Measurements from ENCODE around the gene DESI1. TPM values are rescaled to one million over a fixed set of nuclear protein-coding genes. Genes with fewer than 3 reads are reported as not detected.

Gene DESI1
- total RNA-seq, 1 experiment from 2014 or later: 38.2 TPM

DNA sequence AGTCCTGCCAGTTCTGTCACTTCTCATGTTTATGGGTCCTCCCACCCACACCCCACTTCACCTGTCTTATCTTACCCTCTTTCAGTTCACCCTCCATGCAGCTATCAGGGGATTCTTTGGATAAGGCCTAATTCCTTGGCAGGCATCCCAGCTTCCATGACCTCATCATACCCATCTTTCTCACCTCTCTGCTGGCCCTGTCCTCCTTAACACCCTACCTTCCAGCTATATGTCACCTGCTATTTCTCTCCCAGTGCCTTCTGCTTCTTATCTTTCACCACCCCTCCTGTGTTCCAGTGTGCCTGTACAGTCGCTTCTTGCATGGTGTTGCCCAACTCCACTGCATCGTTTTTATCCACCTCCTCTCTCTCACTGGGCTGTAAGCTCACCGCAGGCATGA, 39.6 kb upstream of the DESI1 start:
- no TSS peak for BruUV-seq (replicated peaks)
- TF ChIP-seq, protein P1, sequence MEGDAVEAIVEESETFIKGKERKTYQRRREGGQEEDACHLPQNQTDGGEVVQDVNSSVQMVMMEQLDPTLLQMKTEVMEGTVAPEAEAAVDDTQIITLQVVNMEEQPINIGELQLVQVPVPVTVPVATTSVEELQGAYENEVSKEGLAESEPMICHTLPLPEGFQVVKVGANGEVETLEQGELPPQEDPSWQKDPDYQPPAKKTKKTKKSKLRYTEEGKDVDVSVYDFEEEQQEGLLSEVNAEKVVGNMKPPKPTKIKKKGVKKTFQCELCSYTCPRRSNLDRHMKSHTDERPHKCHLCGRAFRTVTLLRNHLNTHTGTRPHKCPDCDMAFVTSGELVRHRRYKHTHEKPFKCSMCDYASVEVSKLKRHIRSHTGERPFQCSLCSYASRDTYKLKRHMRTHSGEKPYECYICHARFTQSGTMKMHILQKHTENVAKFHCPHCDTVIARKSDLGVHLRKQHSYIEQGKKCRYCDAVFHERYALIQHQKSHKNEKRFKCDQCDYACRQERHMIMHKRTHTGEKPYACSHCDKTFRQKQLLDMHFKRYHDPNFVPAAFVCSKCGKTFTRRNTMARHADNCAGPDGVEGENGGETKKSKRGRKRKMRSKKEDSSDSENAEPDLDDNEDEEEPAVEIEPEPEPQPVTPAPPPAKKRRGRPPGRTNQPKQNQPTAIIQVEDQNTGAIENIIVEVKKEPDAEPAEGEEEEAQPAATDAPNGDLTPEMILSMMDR (IDR thresholded peaks at IDR 0.05; ENCODE audit: insufficient read depth in 1 of 2, low read depth in 1 of 2, low read length in 1 of 2, severe bottlenecking in 1 of 2, unreplicated experiment in 1 of 2): no peak
- CTCF ChIA-PET: no interaction called here
- Histone ChIP-seq H3K9me3 (no peaks in the 10 kb centered on the region), H3K4me3 (ENCODE audit: low read depth, low read length) (no peak overlapping the region), H3K27me3 (replicated peaks; ENCODE audit: control insufficient read depth, insufficient read depth, low read length) (no peaks in the 10 kb centered on the region), H3K4me1 (no peaks in the 10 kb centered on the region), H3K36me3 (ENCODE audit: control insufficient read depth, insufficient read depth, low read length) (peaks cover 3% of the 10 kb centered on the region)
- intact Hi-C loops (cut with micrococcal nuclease; ENCODE audit: unreplicated experiment): no loop called here
- Mint-ChIP-seq H3K27ac (ENCODE audit: unreplicated experiment) (no peak overlapping the region), H3K9me3 (ENCODE audit: unreplicated experiment) (no peaks in the 10 kb centered on the region), H3K4me1 (ENCODE audit: low read depth, unreplicated experiment) (no peaks in the 10 kb centered on the region), H3K4me3 (ENCODE audit: unreplicated experiment) (no peak overlapping the region), H3K27me3 (ENCODE audit: insufficient read depth, unreplicated experiment) (no peaks in the 10 kb centered on the region), H3K36me3 (ENCODE audit: insufficient read depth, unreplicated experiment) (peaks cover 87% of the 10 kb centered on the region)
- no peak for DNase-seq
- POLR2A ChIA-PET: interaction anchor here (0.6 kb wide), 1 partner anchor 21 kb away, joined by 9 read pairs; no protein-coding TSS in a partner anchor

DNA sequence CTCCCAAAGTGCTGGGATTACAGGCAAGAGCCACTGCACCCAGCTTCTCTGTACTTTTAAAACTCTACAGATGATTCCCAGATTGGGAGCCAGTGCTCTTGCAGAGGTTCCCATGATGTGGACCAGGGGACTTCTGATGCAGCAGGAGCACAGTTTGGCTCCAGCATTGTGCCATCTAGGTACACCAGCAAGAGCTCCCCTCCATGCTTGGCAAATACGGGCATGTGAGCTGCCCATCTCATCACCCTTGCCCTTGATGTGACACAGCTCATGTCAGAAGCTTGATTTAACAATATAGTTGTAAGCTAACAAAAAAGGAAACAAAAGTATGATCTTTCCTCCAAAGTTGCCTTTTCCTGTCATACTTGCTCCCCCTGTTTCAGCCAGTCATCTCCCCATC, 39.1 kb upstream of the DESI1 start:
- intact Hi-C loops (cut with micrococcal nuclease; ENCODE audit: unreplicated experiment): no loop called here
- no peak overlapping the region for H3K4me3 ChIP-seq (ENCODE audit: low read depth, low read length)
- H3K4me1 Mint-ChIP-seq (ENCODE audit: low read depth, unreplicated experiment): no peaks in the 10 kb centered on the region
- no TSS peak for BruUV-seq (replicated peaks)
- H3K36me3 ChIP-seq (ENCODE audit: control insufficient read depth, insufficient read depth, low read length): peaks cover under 1% of the 10 kb centered on the region; the same call in 1 of the 2 replicates
- CTCF ChIA-PET: no interaction called here
- POLR2A ChIA-PET: no interaction called here
- DNase-seq: no peak
- no peaks in the 10 kb centered on the region for H3K9me3 Mint-ChIP-seq (ENCODE audit: unreplicated experiment)
- no peak overlapping the region for H3K27ac Mint-ChIP-seq (ENCODE audit: unreplicated experiment)
- no peaks in the 10 kb centered on the region for H3K4me1 ChIP-seq
- H3K4me3 Mint-ChIP-seq (ENCODE audit: unreplicated experiment): no peak overlapping the region
- no peaks in the 10 kb centered on the region for H3K9me3 ChIP-seq
- H3K27me3 ChIP-seq (replicated peaks; ENCODE audit: control insufficient read depth, insufficient read depth, low read length): no peaks in the 10 kb centered on the region
- no peaks in the 10 kb centered on the region for H3K27me3 Mint-ChIP-seq (ENCODE audit: insufficient read depth, unreplicated experiment)
- peaks cover 87% of the 10 kb centered on the region for H3K36me3 Mint-ChIP-seq (ENCODE audit: insufficient read depth, unreplicated experiment)
- TF ChIP-seq, protein P1 (IDR thresholded peaks at IDR 0.05; ENCODE audit: insufficient read depth in 1 of 2, low read depth in 1 of 2, low read length in 1 of 2, severe bottlenecking in 1 of 2, unreplicated experiment in 1 of 2): no peak

DNA sequence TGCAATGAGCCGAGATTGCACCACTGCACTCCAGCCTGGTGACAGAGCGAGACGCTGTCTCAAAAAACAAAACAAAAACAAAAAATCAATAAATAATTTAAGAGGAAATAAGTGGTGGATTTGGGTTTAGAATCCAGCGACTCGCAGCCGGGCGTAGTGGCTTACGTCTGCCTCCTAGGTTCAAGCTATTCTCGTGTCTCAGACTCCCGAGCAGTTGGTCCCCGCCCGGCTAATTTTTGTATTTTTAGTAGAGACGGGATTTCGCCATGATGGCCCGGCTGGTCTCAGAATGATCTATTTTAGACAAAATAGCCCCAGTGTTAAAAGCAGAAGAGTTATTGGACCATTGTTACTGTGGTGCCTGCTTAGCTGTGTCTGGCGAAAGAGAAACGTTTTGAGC, 38.0 kb upstream of the DESI1 start:
- Histone ChIP-seq H3K4me1 (no peaks in the 10 kb centered on the region), H3K36me3 (ENCODE audit: control insufficient read depth, insufficient read depth, low read length) (no peaks in the 10 kb centered on the region), H3K9me3 (no peaks in the 10 kb centered on the region), H3K27me3 (replicated peaks; ENCODE audit: control insufficient read depth, insufficient read depth, low read length) (no peaks in the 10 kb centered on the region), H3K4me3 (ENCODE audit: low read depth, low read length) (no peak overlapping the region)
- Mint-ChIP-seq H3K4me1 (ENCODE audit: low read depth, unreplicated experiment) (no peaks in the 10 kb centered on the region), H3K27me3 (ENCODE audit: insufficient read depth, unreplicated experiment) (no peaks in the 10 kb centered on the region), H3K36me3 (ENCODE audit: insufficient read depth, unreplicated experiment) (peaks cover 88% of the 10 kb centered on the region), H3K4me3 (ENCODE audit: unreplicated experiment) (no peak overlapping the region), H3K9me3 (ENCODE audit: unreplicated experiment) (no peaks in the 10 kb centered on the region), H3K27ac (ENCODE audit: unreplicated experiment) (no peak overlapping the region)
- BruUV-seq (replicated peaks): no TSS peak
- DNase-seq: no peak
- TF ChIP-seq, protein P1 (IDR thresholded peaks at IDR 0.05; ENCODE audit: insufficient read depth in 1 of 2, low read depth in 1 of 2, low read length in 1 of 2, severe bottlenecking in 1 of 2, unreplicated experiment in 1 of 2): no peak
- intact Hi-C loops (cut with micrococcal nuclease; ENCODE audit: unreplicated experiment): no loop called here
- CTCF ChIA-PET: no interaction called here
- POLR2A ChIA-PET: no interaction called here
